Spinal cord (tissue), 10 donors: ENCODE results near the gene GABARAPL2. TPM values are rescaled to one million over a fixed set of nuclear protein-coding genes. Genes with fewer than 3 reads are reported as not detected.

Source experiments
- DNase-seq, 6 donors: peaks; one replicate each; pipeline versions ENCODE4 v3.0.0 to v3.0.0-alpha.2; 2013 to 2015; ENCODE audit warnings: low spot score in 6 of 6, low read depth in 4 of 6
- H3K27ac ChIP-seq: one replicate; pipeline ENCODE4 v1.5.1; 2013; ENCODE audit warnings: low read depth, low read length, control low read depth
- H3K27me3 ChIP-seq: one replicate; pipeline ENCODE4 v1.6.1; 2013; ENCODE audit warnings: low read length; ENCODE audit not compliant: control insufficient read depth, insufficient read depth
- H3K36me3 ChIP-seq: one replicate; pipeline ENCODE4 v1.6.1; 2013; ENCODE audit warnings: low read length; ENCODE audit not compliant: control insufficient read depth, insufficient read depth
- H3K4me1 ChIP-seq: one replicate; pipeline ENCODE4 v1.6.1; 2013; ENCODE audit warnings: low read length; ENCODE audit not compliant: control insufficient read depth, insufficient read depth
- H3K4me3 ChIP-seq: one replicate; pipeline ENCODE4 v1.5.1; 2013; ENCODE audit warnings: low read depth, low read length, control low read depth
- H3K9me3 ChIP-seq: one replicate; pipeline ENCODE4 v1.6.1; 2013; ENCODE audit warnings: low read length; ENCODE audit not compliant: control insufficient read depth, insufficient read depth
- WGBS: methylation state at CpG from one replicate; pipeline ENCODE4 v1.1.5; 2013; ENCODE audit warnings: missing lambda C conversion rate; ENCODE audit not compliant: insufficient coverage; 5-methylcytosine and 5-hydroxymethylcytosine counted together
- polyA plus RNA-seq, 2 donors: library from polyadenylated mRNA; unstranded; fragments of 120-200 nt; gene quantifications; one replicate each; pipeline ENCODE4 v1.2.1, GENCODE V29; 2013; ENCODE audit not compliant: insufficient read length in 2 of 2
- total RNA-seq, 2 donors: library from RNA; depleted of rRNA in 1 of 2; stranded (reverse); fragments of 120-200 nt in 1 of 2; fragments of >200 nt in 1 of 2; gene quantifications; one replicate each; pipeline versions ENCODE4 v1.2.3 to v1.2.4, GENCODE V29; 2013 to 2014
- donor health status: healthy.

GABARAPL2 gene
- total and polyA plus RNA-seq, 4 donors = 208 to 407 (median 307) TPM

GRCh38 chr16:75621170-75621477, 54.9 kb downstream of the GABARAPL2 start:
- Histone ChIP-seq H3K9me3 (no peaks in the 10 kb centered on the region), H3K27me3 (no peaks in the 10 kb centered on the region), H3K4me1 (peaks cover 17% of the 10 kb centered on the region), H3K36me3 (peaks cover 22% of the 10 kb centered on the region), H3K27ac (no peak overlapping the region), H3K4me3 (no peak overlapping the region)
- DNase-seq = peak in 2 of 6 donors; percentile 28 to 59
- no CpG with 5 or more reads among the region's 2 CpGs for WGBS

GRCh38 chr16:75622761-75623605, 56.8 kb downstream of the GABARAPL2 start, which contains the start of gene ADAT1:
Gene ADAT1, minus strand, starts transcription at chr16:75623281. Its CDS starts 2,482 bp downstream, at chr16:75620799.
- peak within 1 kb of the TSS; percentile 96 for H3K27ac ChIP-seq
- 0% methylated on average over 58 of the region's 62 CpGs for WGBS
- peak within 1 kb of the TSS; percentile 90 for H3K4me3 ChIP-seq
- H3K36me3 ChIP-seq = peaks cover 28% of the 10 kb centered on the region
- H3K9me3 ChIP-seq = no peaks in the 10 kb centered on the region
- DNase-seq = peak; percentile 93 to 100 (median 98)
- no peaks in the 10 kb centered on the region for H3K27me3 ChIP-seq
- peaks cover 17% of the 10 kb centered on the region for H3K4me1 ChIP-seq

- Histone ChIP-seq H3K9me3 (no peaks in the 10 kb centered on the region), H3K27ac (no peak overlapping the region), H3K27me3 (no peaks in the 10 kb centered on the region), H3K36me3 (peaks cover 28% of the 10 kb centered on the region), H3K4me1 (peaks cover 17% of the 10 kb centered on the region), H3K4me3 (no peak overlapping the region)
- no peak for DNase-seq
- 96% methylated on average over 3 of the region's 4 CpGs for WGBS
Measured at GRCh38 chr16:75624921-75625334, 58.7 kb downstream of the GABARAPL2 start.

- Histone ChIP-seq H3K4me1 (peaks cover 13% of the 10 kb centered on the region), H3K27me3 (no peaks in the 10 kb centered on the region), H3K27ac (no peak overlapping the region), H3K9me3 (no peaks in the 10 kb centered on the region), H3K4me3 (no peak overlapping the region), H3K36me3 (peaks cover 45% of the 10 kb centered on the region)
- no peak for DNase-seq
- 93% methylated on average over 4 of the region's 4 CpGs for WGBS
Measured at GRCh38 chr16:75626806-75627205, 60.6 kb downstream of the GABARAPL2 start.

Other genes starting within 250 kb of the GABARAPL2 start
- gene CFDP1, start 132.9 kb upstream of the GABARAPL2 start, total RNA-seq = 100 to 1,000 TPM in 1 of 2 donors, 10 to 100 TPM in 1; 55.4 to 129 TPM
- 100 to 1,000 TPM; 135 to 164 TPM for gene CFDP1, start 132.9 kb upstream of the GABARAPL2 start, polyA plus RNA-seq
- gene TMEM170A, start 101.7 kb upstream of the GABARAPL2 start, total RNA-seq = 10 to 100 TPM; 35.4 to 60.6 TPM
- 10 to 100 TPM; 36.6 to 38.6 TPM for gene TMEM170A, start 101.7 kb upstream of the GABARAPL2 start, polyA plus RNA-seq
- gene CHST6, start 70.9 kb upstream of the GABARAPL2 start, total RNA-seq = 1 to 10 TPM; 5.4 to 7.9 TPM
- 10 to 100 TPM; 11.4 to 12.3 TPM for gene CHST6, start 70.9 kb upstream of the GABARAPL2 start, polyA plus RNA-seq
- under 1 TPM; 0.33 to 0.89 TPM for gene CHST5, start 30.3 kb upstream of the GABARAPL2 start, total RNA-seq
- 1 to 10 TPM; 3.4 to 4.9 TPM for gene CHST5, start 30.3 kb upstream of the GABARAPL2 start, polyA plus RNA-seq
- gene TMEM231, start 10.1 kb upstream of the GABARAPL2 start, total RNA-seq = 10 to 100 TPM; 25.1 to 35.2 TPM
- gene TMEM231, start 10.1 kb upstream of the GABARAPL2 start, polyA plus RNA-seq = 10 to 100 TPM; 46.3 to 55.9 TPM
- 10 to 100 TPM; 41.0 to 54.8 TPM for gene ADAT1, start 56.9 kb downstream of the GABARAPL2 start, total RNA-seq
- gene ADAT1, start 56.9 kb downstream of the GABARAPL2 start, polyA plus RNA-seq = 10 to 100 TPM; 40.7 to 45.4 TPM
- gene KARS1, start 81.3 kb downstream of the GABARAPL2 start, total RNA-seq = 100 to 1,000 TPM in 1 of 2 donors, 10 to 100 TPM in 1; 82.8 to 112 TPM
- 100 to 1,000 TPM in 1 of 2 donors, 10 to 100 TPM in 1; 98.8 to 107 TPM for gene KARS1, start 81.3 kb downstream of the GABARAPL2 start, polyA plus RNA-seq
- 100 to 1,000 TPM; 115 to 116 TPM for gene TERF2IP, start 81.4 kb downstream of the GABARAPL2 start, total RNA-seq
- 100 to 1,000 TPM; 228 to 259 TPM for gene TERF2IP, start 81.4 kb downstream of the GABARAPL2 start, polyA plus RNA-seq
- gene CPHXL2, start 110.6 kb downstream of the GABARAPL2 start, total RNA-seq = not detected
- gene CPHXL2, start 110.6 kb downstream of the GABARAPL2 start, polyA plus RNA-seq = under 1 TPM; 0.21 to 0.47 TPM
- not detected for gene DUXB, start 135.1 kb downstream of the GABARAPL2 start, total RNA-seq
- gene DUXB, start 135.1 kb downstream of the GABARAPL2 start, polyA plus RNA-seq = under 1 TPM in 1 of 2 donors, not detected in 1; 0.20 TPM
- not detected for gene CPHXL, start 160.1 kb downstream of the GABARAPL2 start, total RNA-seq
- gene CPHXL, start 160.1 kb downstream of the GABARAPL2 start, polyA plus RNA-seq = not detected